Measurements from ENCODE around the gene AP1B1. TPM values are rescaled to one million over a fixed set of nuclear protein-coding genes. Genes with fewer than 3 reads are reported as not detected.

AP1B1 gene
- 67.3 and 69.5 TPM in 2 replicates for total RNA-seq (2022)
- percentile 53 among the genes with signal in this experiment for Bru-seq, nascent RNA
- BruChase-seq, experiment 1, labeled RNA remaining after a 6-hour chase: percentile 61 among the genes with signal in this experiment
- percentile 50 among the genes with signal in this experiment for BruChase-seq, experiment 2, labeled RNA remaining after a 2-hour chase
- long read RNA-seq, full-length matches to known transcripts: 70 of 135 reads
- long read RNA-seq, partial matches to known transcripts: 39 of 135 reads
- long read RNA-seq, other reads (novel, unspliced or antisense): 26 of 135 reads

GRCh38 chr22:29387921-29388758, at the start of gene AP1B1:
Gene AP1B1, minus strand, starts transcription at chr22:29388570. Its CDS starts 21,327 bp downstream, at chr22:29367243.
- intact Hi-C loops (cut with micrococcal nuclease): loop anchor here (10.0 kb wide), 1 partner anchor 83 kb away; the partner anchor contains the start of gene GAS2L1
- peak; percentile 93 for DNase-seq (ENCODE audit: unreplicated experiment)
- POLR2A ChIA-PET: interaction anchor here (0.7 to 2.0 kb wide), 8 partner anchors 8 to 725 kb away, joined by 3 to 9 read pairs (median 3); partner anchors contain the start of genes GAS2L1, NF2 and THOC5
- H3K4me1 Mint-ChIP-seq (ENCODE audit: insufficient read depth, unreplicated experiment): peaks cover 13% of the 10 kb centered on the region
- BruUV-seq (replicated peaks): TSS peak; percentile 62
- peak within 1 kb of the TSS; percentile 92 for H3K4me3 Mint-ChIP-seq (ENCODE audit: unreplicated experiment)
- no peaks in the 10 kb centered on the region for H3K9me3 Mint-ChIP-seq (ENCODE audit: unreplicated experiment)
- H3K27me3 Mint-ChIP-seq (ENCODE audit: insufficient read depth, unreplicated experiment): no peaks in the 10 kb centered on the region
- TF ChIP-seq CTCF (IDR thresholded peaks at IDR 0.05; ENCODE audit: unreplicated experiment): no peak
- CTCF ChIA-PET: interaction anchor here (0.6 to 0.8 kb wide), 4 partner anchors 15 to 1019 kb away, joined by 3 to 4 read pairs (median 3); no protein-coding TSS in a partner anchor
- H3K27ac Mint-ChIP-seq (ENCODE audit: low read depth, unreplicated experiment): peak within 1 kb of the TSS; percentile 91
- peaks cover 19% of the 10 kb centered on the region for H3K36me3 Mint-ChIP-seq (ENCODE audit: insufficient read depth, unreplicated experiment)

- BruUV-seq (replicated peaks): no TSS peak
- CTCF ChIA-PET: interaction anchor here (0.7 kb wide), 1 partner anchor 22 kb away, joined by 3 read pairs; no protein-coding TSS in a partner anchor
- intact Hi-C loops (cut with micrococcal nuclease): no loop called here
- no peak overlapping the region for H3K4me3 Mint-ChIP-seq (ENCODE audit: unreplicated experiment)
- H3K4me1 Mint-ChIP-seq (ENCODE audit: insufficient read depth, unreplicated experiment): no peaks in the 10 kb centered on the region
- no peak for DNase-seq (ENCODE audit: unreplicated experiment)
- no peaks in the 10 kb centered on the region for H3K36me3 Mint-ChIP-seq (ENCODE audit: insufficient read depth, unreplicated experiment)
- H3K27me3 Mint-ChIP-seq (ENCODE audit: insufficient read depth, unreplicated experiment): peaks cover 60% of the 10 kb centered on the region
- no peaks in the 10 kb centered on the region for H3K9me3 Mint-ChIP-seq (ENCODE audit: unreplicated experiment)
- TF ChIP-seq CTCF (IDR thresholded peaks at IDR 0.05; ENCODE audit: unreplicated experiment): no peak
- H3K27ac Mint-ChIP-seq (ENCODE audit: low read depth, unreplicated experiment): no peak overlapping the region
- POLR2A ChIA-PET: no interaction called here
Observed at GRCh38 chr22:29435236-29436136, 47.1 kb upstream of the AP1B1 start.

- no peak for DNase-seq (ENCODE audit: unreplicated experiment)
- POLR2A ChIA-PET: no interaction called here
Observed at GRCh38 chr22:29434288-29434687, 45.9 kb upstream of the AP1B1 start.

More at GRCh38 chr22:29434288-29434687, 45.9 kb upstream of the AP1B1 start:
- CTCF ChIA-PET: interaction anchor here (0.6 kb wide), 1 partner anchor 35 kb away, joined by 3 read pairs; no protein-coding TSS in a partner anchor
- no peak for TF ChIP-seq CTCF (IDR thresholded peaks at IDR 0.05; ENCODE audit: unreplicated experiment)
- H3K4me1 Mint-ChIP-seq (ENCODE audit: insufficient read depth, unreplicated experiment): no peaks in the 10 kb centered on the region
- no peaks in the 10 kb centered on the region for H3K36me3 Mint-ChIP-seq (ENCODE audit: insufficient read depth, unreplicated experiment)
- no peak overlapping the region for H3K4me3 Mint-ChIP-seq (ENCODE audit: unreplicated experiment)
- H3K27ac Mint-ChIP-seq (ENCODE audit: low read depth, unreplicated experiment): no peak overlapping the region
- no peaks in the 10 kb centered on the region for H3K9me3 Mint-ChIP-seq (ENCODE audit: unreplicated experiment)
- H3K27me3 Mint-ChIP-seq (ENCODE audit: insufficient read depth, unreplicated experiment): peaks cover 69% of the 10 kb centered on the region
- intact Hi-C loops (cut with micrococcal nuclease): no loop called here
- no TSS peak for BruUV-seq (replicated peaks)

All from MCF 10A (cell line).